Tibial nerve (tissue), 4 donors: ENCODE results near the gene CENPM.

ENCODE experiments used
- CTCF ChIP-seq, 5 experiments: fragments of 200-600 bp in 3 of 5; fragments of 450-650 bp in 2 of 5; sonication (generic) in 3 of 5; IDR thresholded peaks; one replicate each; pipeline ENCODE4 v1.5.1; 2016 to 2019; ENCODE audit warnings: antibody characterized with exemption in 5 of 5, mild to moderate bottlenecking in 3 of 5, moderate library complexity in 2 of 5
- EP300 ChIP-seq, 2 donors: sonication (generic); formaldehyde crosslinking; IDR thresholded peaks; one replicate each; pipeline ENCODE4 v1.6.1; 2017; ENCODE audit warnings: antibody characterized with exemption in 2 of 2, mild to moderate bottlenecking in 1 of 2
- POLR2A ChIP-seq, 2 donors: fragments of 450-650 bp; IDR thresholded peaks; one replicate each; pipeline ENCODE4 v1.6.1; 2017; ENCODE audit warnings: antibody characterized with exemption in 2 of 2, mild to moderate bottlenecking in 2 of 2, moderate library complexity in 2 of 2

- TF ChIP-seq POLR2A (IDR thresholded peaks at IDR 0.05): no peak
- TF ChIP-seq CTCF (IDR thresholded peaks at IDR 0.05): no peak
- no peak for TF ChIP-seq EP300 (IDR thresholded peaks at IDR 0.05)
Measured at GRCh38 chr22:41917375-41917902, 29.5 kb downstream of the CENPM start.
